Mononuclear cell (primary cell): Measurements from ENCODE around the gene TCERG1L. TPM values are rescaled to one million over a fixed set of nuclear protein-coding genes. Genes with fewer than 3 reads are reported as not detected.

Source experiments
- H3K27me3 ChIP-seq: 2 replicates; pipeline ENCODE4 v1.6.0; 2011; ENCODE audit warnings: low read length, control low read depth; ENCODE audit not compliant: insufficient read depth
- H3K4me1 ChIP-seq: 2 replicates; pipeline ENCODE4 v1.5.1; 2011; ENCODE audit warnings: mild to moderate bottlenecking, low read length, control low read depth; ENCODE audit not compliant: insufficient read depth
- H3K4me3 ChIP-seq: 2 replicates; pipeline ENCODE4 v1.5.1; 2011; ENCODE audit warnings: mild to moderate bottlenecking, low read length, moderate library complexity
- H3K9me3 ChIP-seq: 2 replicates; pipeline ENCODE4 v1.5.1; 2011; ENCODE audit warnings: low read depth, mild to moderate bottlenecking, control low read depth, low read length
- total RNA-seq: library from RNA; depleted of rRNA; stranded (reverse); fragments of >200 nt; gene quantifications from one replicate; pipeline ENCODE4 v1.2.3, GENCODE V29; 2012

The TCERG1L gene
- total RNA-seq, 1 donor = under 0.01 TPM

GRCh38 chr10:131119626-131120355 is 191.7 kb downstream of the TCERG1L start:
- H3K27me3 ChIP-seq = no peaks in the 10 kb centered on the region
- no peak overlapping the region for H3K4me3 ChIP-seq
- no peaks in the 10 kb centered on the region for H3K4me1 ChIP-seq
- H3K9me3 ChIP-seq = no peaks in the 10 kb centered on the region

GRCh38 chr10:131117416-131118212 is 193.9 kb downstream of the TCERG1L start:
- no peak overlapping the region for H3K4me3 ChIP-seq
- H3K9me3 ChIP-seq = no peaks in the 10 kb centered on the region
- no peaks in the 10 kb centered on the region for H3K27me3 ChIP-seq
- no peaks in the 10 kb centered on the region for H3K4me1 ChIP-seq

GRCh38 chr10:131116991-131117375 is 194.5 kb downstream of the TCERG1L start:
- no peak overlapping the region for H3K4me3 ChIP-seq
- no peaks in the 10 kb centered on the region for H3K9me3 ChIP-seq
- H3K4me1 ChIP-seq = no peaks in the 10 kb centered on the region
- no peaks in the 10 kb centered on the region for H3K27me3 ChIP-seq

- no peaks in the 10 kb centered on the region for H3K27me3 ChIP-seq
- H3K4me3 ChIP-seq = no peak overlapping the region
- H3K9me3 ChIP-seq = no peaks in the 10 kb centered on the region
- no peaks in the 10 kb centered on the region for H3K4me1 ChIP-seq
These were observed 195.1 kb downstream of the TCERG1L start for GRCh38 chr10:131116216-131116990.

GRCh38 chr10:131115801-131116200 is 195.7 kb downstream of the TCERG1L start:
- Histone ChIP-seq H3K27me3 (no peaks in the 10 kb centered on the region), H3K9me3 (no peaks in the 10 kb centered on the region), H3K4me3 (no peak overlapping the region), H3K4me1 (no peaks in the 10 kb centered on the region)

- Histone ChIP-seq H3K4me3 (no peak overlapping the region), H3K4me1 (no peaks in the 10 kb centered on the region), H3K9me3 (no peaks in the 10 kb centered on the region), H3K27me3 (no peaks in the 10 kb centered on the region)
These were observed 196.2 kb downstream of the TCERG1L start for GRCh38 chr10:131115321-131115720.

GRCh38 chr10:131114846-131115245 is 196.7 kb downstream of the TCERG1L start:
- Histone ChIP-seq H3K27me3 (no peaks in the 10 kb centered on the region), H3K4me3 (no peak overlapping the region), H3K4me1 (no peaks in the 10 kb centered on the region), H3K9me3 (no peaks in the 10 kb centered on the region)

GRCh38 chr10:131113709-131114291 is 197.7 kb downstream of the TCERG1L start:
- Histone ChIP-seq H3K4me1 (no peaks in the 10 kb centered on the region), H3K27me3 (no peaks in the 10 kb centered on the region), H3K9me3 (no peaks in the 10 kb centered on the region), H3K4me3 (no peak overlapping the region)

- no peak overlapping the region for H3K4me3 ChIP-seq
- no peaks in the 10 kb centered on the region for H3K9me3 ChIP-seq
- H3K27me3 ChIP-seq = no peaks in the 10 kb centered on the region
- no peaks in the 10 kb centered on the region for H3K4me1 ChIP-seq
These were observed 198.4 kb downstream of the TCERG1L start for GRCh38 chr10:131113165-131113564.

- Histone ChIP-seq H3K9me3 (no peaks in the 10 kb centered on the region), H3K4me1 (no peaks in the 10 kb centered on the region), H3K27me3 (no peaks in the 10 kb centered on the region), H3K4me3 (no peak overlapping the region)
These were observed 198.8 kb downstream of the TCERG1L start for GRCh38 chr10:131112691-131113090.

GRCh38 chr10:131111471-131112080 is 199.9 kb downstream of the TCERG1L start:
- H3K4me1 ChIP-seq = no peaks in the 10 kb centered on the region
- H3K4me3 ChIP-seq = no peak overlapping the region
- no peaks in the 10 kb centered on the region for H3K27me3 ChIP-seq
- H3K9me3 ChIP-seq = no peaks in the 10 kb centered on the region

GRCh38 chr10:131111007-131111406 is 200.5 kb downstream of the TCERG1L start:
- no peaks in the 10 kb centered on the region for H3K27me3 ChIP-seq
- no peaks in the 10 kb centered on the region for H3K4me1 ChIP-seq
- H3K9me3 ChIP-seq = no peaks in the 10 kb centered on the region
- no peak overlapping the region for H3K4me3 ChIP-seq

GRCh38 chr10:131110241-131110783 is 201.2 kb downstream of the TCERG1L start:
- no peaks in the 10 kb centered on the region for H3K9me3 ChIP-seq
- H3K4me3 ChIP-seq = no peak overlapping the region
- no peaks in the 10 kb centered on the region for H3K27me3 ChIP-seq
- H3K4me1 ChIP-seq = no peaks in the 10 kb centered on the region

GRCh38 chr10:131109726-131110125 is 201.8 kb downstream of the TCERG1L start:
- no peak overlapping the region for H3K4me3 ChIP-seq
- H3K9me3 ChIP-seq = no peaks in the 10 kb centered on the region
- H3K27me3 ChIP-seq = no peaks in the 10 kb centered on the region
- H3K4me1 ChIP-seq = no peaks in the 10 kb centered on the region
